Measurements from ENCODE around the gene TANK. TPM values are rescaled to one million over a fixed set of nuclear protein-coding genes. Genes with fewer than 3 reads are reported as not detected.

The TANK gene
- total and polyA plus RNA-seq, 2 donors, result 50.4 to 57.7 TPM

DNA sequence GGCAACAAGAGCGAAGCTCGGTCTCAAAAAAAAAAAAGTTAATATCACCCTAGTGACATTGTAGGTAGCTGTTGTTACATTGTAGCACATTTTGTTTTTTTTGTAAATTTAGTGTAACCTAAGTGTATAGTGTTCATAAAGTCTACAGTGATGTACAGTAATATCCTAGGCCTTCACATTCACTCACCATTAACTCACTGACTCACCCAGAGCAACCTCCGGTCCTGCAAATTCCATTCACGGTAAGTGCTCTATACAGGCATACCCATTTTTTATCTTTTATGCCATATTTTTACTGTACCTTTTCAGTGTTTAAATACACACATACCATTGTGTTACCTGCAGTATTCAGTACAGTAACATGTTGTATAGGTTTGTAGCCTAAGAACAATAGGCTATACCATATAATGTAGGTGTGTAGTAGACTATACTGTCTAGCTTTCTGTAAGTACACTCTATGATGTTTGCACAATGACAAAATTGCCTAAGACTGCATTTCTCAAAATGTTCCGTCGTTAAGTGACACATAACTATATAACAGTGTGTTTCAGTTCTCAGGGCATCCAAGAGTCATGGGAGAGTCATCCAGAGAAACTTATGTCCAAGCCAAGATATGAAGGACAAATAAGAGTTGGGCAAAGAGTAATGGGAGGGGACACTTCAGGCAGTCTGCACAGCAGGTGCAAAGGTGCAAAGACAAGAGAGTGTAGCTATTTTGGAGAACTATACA, 68.4 kb downstream of the TANK start:
- 97% methylated on average over 6 of the region's 6 CpGs for WGBS
- Histone ChIP-seq H3K4me3 (ENCODE audit: low read length in 2 of 2) (no peak overlapping the region), H3K27me3 (ENCODE audit: control insufficient read depth in 2 of 2, insufficient read depth in 1 of 2, low read length in 1 of 2) (no peaks in the 10 kb centered on the region), H3K27ac (ENCODE audit: low read depth in 1 of 2, low read length in 1 of 2) (no peak overlapping the region), H3K9me3 (ENCODE audit: control insufficient read depth in 2 of 2, insufficient read depth in 1 of 2, low read length in 1 of 2) (no peaks in the 10 kb centered on the region), H3K36me3 (ENCODE audit: control insufficient read depth in 2 of 2, insufficient read depth in 2 of 2, low read length in 1 of 2) (peaks cover 6 to 41% of the 10 kb centered on the region in 2 donors), H3K4me1 (ENCODE audit: control insufficient read depth in 2 of 2, insufficient read depth in 2 of 2, low read length in 2 of 2) (no peaks in the 10 kb centered on the region)
- no peak for DNase-seq (ENCODE audit: low read depth in 6 of 9, low spot score in 9 of 9)

DNA sequence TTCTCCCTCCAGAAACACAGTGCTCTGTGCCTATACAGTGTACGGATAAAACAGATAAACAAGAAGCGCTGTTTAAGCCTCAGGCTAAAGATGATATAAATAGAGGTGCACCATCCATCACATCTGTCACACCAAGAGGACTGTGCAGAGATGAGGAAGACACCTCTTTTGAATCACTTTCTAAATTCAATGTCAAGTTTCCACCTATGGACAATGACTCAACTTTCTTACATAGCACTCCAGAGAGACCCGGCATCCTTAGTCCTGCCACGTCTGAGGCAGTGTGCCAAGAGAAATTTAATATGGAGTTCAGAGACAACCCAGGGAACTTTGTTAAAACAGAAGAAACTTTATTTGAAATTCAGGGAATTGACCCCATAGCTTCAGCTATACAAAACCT, 70.7 kb downstream of the TANK start:
- Histone ChIP-seq H3K36me3 (ENCODE audit: control insufficient read depth in 2 of 2, insufficient read depth in 2 of 2, low read length in 1 of 2) (peaks cover 9 to 32% of the 10 kb centered on the region in 2 donors), H3K4me3 (ENCODE audit: low read length in 2 of 2) (no peak overlapping the region), H3K4me1 (ENCODE audit: control insufficient read depth in 2 of 2, insufficient read depth in 2 of 2, low read length in 2 of 2) (no peaks in the 10 kb centered on the region), H3K27me3 (ENCODE audit: control insufficient read depth in 2 of 2, insufficient read depth in 1 of 2, low read length in 1 of 2) (no peaks in the 10 kb centered on the region), H3K27ac (ENCODE audit: low read depth in 1 of 2, low read length in 1 of 2) (no peak overlapping the region), H3K9me3 (ENCODE audit: control insufficient read depth in 2 of 2, insufficient read depth in 1 of 2, low read length in 1 of 2) (no peaks in the 10 kb centered on the region)
- DNase-seq (ENCODE audit: low read depth in 6 of 9, low spot score in 9 of 9), result no peak
- 95% methylated on average over 4 of the region's 4 CpGs for WGBS

DNA sequence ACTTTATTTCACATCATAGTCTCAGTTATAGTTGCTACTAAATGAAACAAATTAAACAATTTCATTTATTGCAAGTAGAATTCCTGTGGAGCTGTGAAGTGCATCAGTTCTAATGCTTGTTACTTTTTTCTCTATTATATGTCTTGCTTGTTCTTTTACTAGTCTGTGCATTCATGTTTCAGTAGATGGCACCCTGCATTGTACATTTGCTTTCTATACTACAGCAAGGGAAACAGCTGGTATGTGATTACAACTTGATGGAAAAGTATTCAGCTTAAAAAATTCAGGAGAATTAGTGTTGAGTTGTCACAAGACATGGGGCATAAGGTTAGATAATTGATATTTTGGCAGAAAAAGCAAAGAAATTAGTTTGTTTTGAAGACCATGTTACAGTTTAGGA, 72.3 kb downstream of the TANK start:
- no peak overlapping the region for H3K4me3 ChIP-seq (ENCODE audit: low read length in 2 of 2)
- H3K27me3 ChIP-seq (ENCODE audit: control insufficient read depth in 2 of 2, insufficient read depth in 1 of 2, low read length in 1 of 2), result peaks cover 0 to 4% of the 10 kb centered on the region in 2 donors
- no peak for DNase-seq (ENCODE audit: low read depth in 6 of 9, low spot score in 9 of 9)
- peaks cover 3 to 7% of the 10 kb centered on the region in 2 donors for H3K4me1 ChIP-seq (ENCODE audit: control insufficient read depth in 2 of 2, insufficient read depth in 2 of 2, low read length in 2 of 2)
- H3K36me3 ChIP-seq (ENCODE audit: control insufficient read depth in 2 of 2, insufficient read depth in 2 of 2, low read length in 1 of 2), result peaks cover 9 to 31% of the 10 kb centered on the region in 2 donors
- H3K27ac ChIP-seq (ENCODE audit: low read depth in 1 of 2, low read length in 1 of 2), result no peak overlapping the region
- H3K9me3 ChIP-seq (ENCODE audit: control insufficient read depth in 2 of 2, insufficient read depth in 1 of 2, low read length in 1 of 2), result peaks cover 0 to 4% of the 10 kb centered on the region in 2 donors

DNA sequence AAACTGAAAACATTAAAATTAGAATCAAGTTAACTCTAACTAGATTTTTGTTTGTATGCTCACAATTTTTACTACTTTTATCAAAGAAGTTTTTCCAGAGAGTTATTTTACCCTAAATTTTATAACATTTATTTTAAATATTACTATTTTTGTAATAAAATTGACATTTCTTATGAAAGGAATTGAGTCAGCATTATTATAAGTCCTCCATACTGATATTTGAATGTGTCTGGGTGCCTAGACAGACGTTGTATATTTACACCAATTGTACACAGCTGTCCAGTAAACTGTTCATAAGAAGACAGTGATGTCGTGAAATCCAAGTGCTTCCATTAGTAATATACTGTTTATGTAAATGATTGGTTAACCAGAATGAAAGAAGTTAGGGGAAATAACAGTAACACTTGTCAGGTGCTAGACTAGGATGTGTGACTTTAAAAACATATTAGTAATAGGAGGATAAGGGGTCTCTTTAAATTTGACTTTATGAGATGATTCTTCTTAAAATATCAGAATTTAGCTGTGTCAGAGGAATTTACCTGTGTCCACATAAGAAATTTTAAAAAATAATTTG, 73.7 kb downstream of the TANK start:
- DNase-seq (ENCODE audit: low read depth in 6 of 9, low spot score in 9 of 9), result no peak
- H3K4me1 ChIP-seq (ENCODE audit: control insufficient read depth in 2 of 2, insufficient read depth in 2 of 2, low read length in 2 of 2), result peaks cover 7 to 17% of the 10 kb centered on the region in 2 donors
- WGBS, result 95% methylated on average over 2 of the region's 2 CpGs

DNA sequence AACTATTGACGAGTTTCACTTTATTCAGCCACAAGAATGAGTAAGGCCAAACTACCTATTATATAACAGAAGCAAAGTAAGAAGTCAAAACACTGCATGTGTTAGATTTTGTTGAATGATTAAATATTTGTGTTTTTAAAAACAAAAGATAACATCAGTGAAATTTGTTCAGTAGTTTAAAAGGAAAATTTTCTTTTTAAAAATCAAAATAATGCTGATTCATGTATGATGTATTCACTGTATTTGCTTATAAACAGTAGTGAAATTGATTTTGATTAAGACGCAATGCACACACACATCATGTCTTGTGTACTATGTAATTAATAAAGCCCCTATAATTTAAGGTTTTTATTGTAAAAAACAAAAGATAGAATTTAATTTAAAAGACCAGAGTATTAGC, 74.4 kb downstream of the TANK start:
- DNase-seq (ENCODE audit: low read depth in 6 of 9, low spot score in 9 of 9), result no peak
- H3K4me3 ChIP-seq (ENCODE audit: low read length in 2 of 2), result no peak overlapping the region
- H3K9me3 ChIP-seq (ENCODE audit: control insufficient read depth in 2 of 2, insufficient read depth in 1 of 2, low read length in 1 of 2), result peaks cover 0 to 4% of the 10 kb centered on the region in 2 donors
- WGBS, result 98% methylated on average over 2 of the region's 2 CpGs
- peaks cover 0 to 18% of the 10 kb centered on the region in 2 donors for H3K27me3 ChIP-seq (ENCODE audit: control insufficient read depth in 2 of 2, insufficient read depth in 1 of 2, low read length in 1 of 2)
- H3K27ac ChIP-seq (ENCODE audit: low read depth in 1 of 2, low read length in 1 of 2), result no peak overlapping the region
- H3K36me3 ChIP-seq (ENCODE audit: control insufficient read depth in 2 of 2, insufficient read depth in 2 of 2, low read length in 1 of 2), result peaks cover 9 to 15% of the 10 kb centered on the region in 2 donors
- H3K4me1 ChIP-seq (ENCODE audit: control insufficient read depth in 2 of 2, insufficient read depth in 2 of 2, low read length in 2 of 2), result peaks cover 7 to 17% of the 10 kb centered on the region in 2 donors

More for the DNA sequence above, 73.7 kb downstream of the TANK start:
- peaks cover 9 to 18% of the 10 kb centered on the region in 2 donors for H3K36me3 ChIP-seq (ENCODE audit: control insufficient read depth in 2 of 2, insufficient read depth in 2 of 2, low read length in 1 of 2)
- H3K4me3 ChIP-seq (ENCODE audit: low read length in 2 of 2), result no peak overlapping the region
- H3K27me3 ChIP-seq (ENCODE audit: control insufficient read depth in 2 of 2, insufficient read depth in 1 of 2, low read length in 1 of 2), result peaks cover 0 to 16% of the 10 kb centered on the region in 2 donors
- peaks cover 0 to 4% of the 10 kb centered on the region in 2 donors for H3K9me3 ChIP-seq (ENCODE audit: control insufficient read depth in 2 of 2, insufficient read depth in 1 of 2, low read length in 1 of 2)
- no peak overlapping the region for H3K27ac ChIP-seq (ENCODE audit: low read depth in 1 of 2, low read length in 1 of 2)

DNA sequence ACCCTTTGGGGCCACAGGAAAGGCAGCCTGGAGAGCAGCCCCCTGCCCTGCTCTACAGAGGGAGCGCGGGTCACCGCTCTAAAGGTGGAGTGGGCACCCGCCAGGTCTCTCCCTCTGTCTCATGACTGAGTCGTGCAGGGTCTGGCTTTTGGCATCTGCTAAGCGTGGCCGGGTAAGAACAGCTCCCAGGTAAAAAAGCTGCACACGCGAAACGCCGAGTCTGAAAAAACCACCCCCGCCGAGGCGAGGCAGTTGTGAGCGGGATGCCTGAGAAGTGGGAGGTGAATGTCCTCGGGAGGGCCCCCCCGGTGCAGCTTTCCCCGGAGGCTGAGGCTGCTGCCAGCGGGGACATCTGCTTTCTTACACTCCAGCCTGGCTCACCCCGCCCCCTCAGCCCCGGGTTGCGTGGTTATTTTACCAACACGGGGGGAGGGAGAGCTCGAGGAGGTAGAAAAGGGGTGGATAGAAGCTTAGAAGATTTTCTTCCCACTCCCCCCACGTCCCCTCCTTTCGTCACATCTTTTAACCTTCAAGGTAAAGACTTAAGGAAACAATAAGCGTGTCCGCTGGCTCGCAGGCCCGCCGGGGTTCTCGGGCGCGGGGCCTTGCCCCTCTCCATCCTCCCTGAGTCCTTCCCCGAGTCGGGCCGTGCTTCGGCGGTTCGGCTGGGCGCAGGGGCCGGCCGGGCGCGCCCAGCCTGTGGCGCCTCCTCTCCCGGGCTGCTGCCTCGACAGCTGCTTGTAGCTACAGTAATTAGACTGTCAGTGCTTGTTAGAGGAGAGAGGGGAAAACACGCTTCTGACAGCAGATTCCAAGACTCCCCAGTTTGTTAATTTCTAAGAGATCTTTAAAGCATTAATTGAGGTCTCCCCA, 77.4 kb downstream of the TANK start:
- WGBS, result 12% methylated on average over 49 of the region's 49 CpGs
- DNase-seq (ENCODE audit: low read depth in 6 of 9, low spot score in 9 of 9), result peak in 3 of 9 donors; percentile 23 to 51 (median 28)
- Histone ChIP-seq H3K9me3 (ENCODE audit: control insufficient read depth in 2 of 2, insufficient read depth in 1 of 2, low read length in 1 of 2) (peaks cover 0 to 4% of the 10 kb centered on the region in 2 donors), H3K4me3 (ENCODE audit: low read length in 2 of 2) (peak overlapping the region; percentile 45 to 52), H3K36me3 (ENCODE audit: control insufficient read depth in 2 of 2, insufficient read depth in 2 of 2, low read length in 1 of 2) (peaks cover 0 to 3% of the 10 kb centered on the region in 2 donors), H3K4me1 (ENCODE audit: control insufficient read depth in 2 of 2, insufficient read depth in 2 of 2, low read length in 2 of 2) (peaks cover 7 to 18% of the 10 kb centered on the region in 2 donors), H3K27ac (ENCODE audit: low read depth in 1 of 2, low read length in 1 of 2) (peak overlapping the region in 1 of 2 donors; percentile 46), H3K27me3 (ENCODE audit: control insufficient read depth in 2 of 2, insufficient read depth in 1 of 2, low read length in 1 of 2) (peaks cover 0 to 18% of the 10 kb centered on the region in 2 donors)

DNA sequence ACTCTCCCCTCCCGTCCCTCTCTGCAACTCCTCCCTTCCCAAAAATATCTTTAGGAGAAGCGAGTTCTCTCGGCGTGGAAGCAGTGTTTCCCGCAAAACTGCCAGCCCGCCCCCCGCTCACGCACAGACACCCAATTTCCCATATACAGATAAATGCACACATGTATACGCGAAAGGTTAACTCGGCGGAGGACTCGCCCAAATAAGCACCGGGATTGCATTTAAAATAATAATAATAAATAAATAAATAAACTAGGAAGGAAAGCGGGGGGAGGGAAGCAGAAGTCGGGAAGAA, 78.0 kb downstream of the TANK start:
- WGBS, result 2% methylated on average over 16 of the region's 16 CpGs
- H3K27ac ChIP-seq (ENCODE audit: low read depth in 1 of 2, low read length in 1 of 2), result no peak overlapping the region

DNA sequence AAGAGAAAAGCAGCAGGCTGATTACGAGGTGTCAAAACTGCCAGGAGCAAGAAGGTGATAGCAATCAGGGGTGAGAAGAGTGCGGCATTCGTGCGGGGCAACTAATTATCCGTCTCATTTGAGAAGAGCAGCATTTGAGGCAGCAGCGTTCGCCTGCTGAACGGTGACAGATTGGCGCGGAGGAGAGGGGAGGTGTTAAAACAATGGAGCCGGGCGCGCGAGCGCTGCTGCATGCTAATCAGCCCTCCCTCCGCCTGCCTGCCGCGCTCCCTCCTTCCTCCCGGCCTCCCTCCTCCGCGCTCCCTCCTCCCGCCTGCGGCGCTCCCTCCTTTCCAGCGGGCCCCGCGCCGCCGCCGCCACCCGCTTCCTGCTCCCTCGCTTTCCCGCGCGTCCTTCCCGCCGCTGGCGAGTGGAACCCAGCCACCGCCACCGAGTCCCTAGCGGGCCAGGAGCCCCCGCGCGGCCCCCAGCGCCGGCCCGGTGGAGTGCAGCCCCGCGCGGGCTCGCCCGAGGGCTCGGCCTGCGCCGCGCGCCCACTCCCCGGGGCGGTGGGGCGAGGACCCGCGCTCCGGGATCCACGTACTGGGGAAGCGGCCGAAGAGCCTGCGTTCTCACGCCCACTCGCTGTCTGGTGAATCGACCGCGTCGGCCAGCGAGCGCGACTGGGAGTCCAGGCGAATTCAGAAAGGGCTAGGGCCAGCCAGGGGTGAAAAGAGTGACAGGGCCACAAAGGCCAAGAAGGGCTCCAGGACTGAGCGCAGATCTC, 78.5 kb downstream of the TANK start:
- H3K27ac ChIP-seq (ENCODE audit: low read depth in 1 of 2, low read length in 1 of 2), result peak overlapping the region in 1 of 2 donors; percentile 26
- WGBS, result 6% methylated on average over 78 of the region's 78 CpGs
- peaks cover 0 to 18% of the 10 kb centered on the region in 2 donors for H3K27me3 ChIP-seq (ENCODE audit: control insufficient read depth in 2 of 2, insufficient read depth in 1 of 2, low read length in 1 of 2)
- peak in 3 of 9 donors; percentile 45 to 68 (median 48) for DNase-seq (ENCODE audit: low read depth in 6 of 9, low spot score in 9 of 9)
- H3K9me3 ChIP-seq (ENCODE audit: control insufficient read depth in 2 of 2, insufficient read depth in 1 of 2, low read length in 1 of 2), result peaks cover 0 to 4% of the 10 kb centered on the region in 2 donors
- peaks cover 0 to 3% of the 10 kb centered on the region in 2 donors for H3K36me3 ChIP-seq (ENCODE audit: control insufficient read depth in 2 of 2, insufficient read depth in 2 of 2, low read length in 1 of 2)
- peaks cover 8 to 29% of the 10 kb centered on the region in 2 donors for H3K4me1 ChIP-seq (ENCODE audit: control insufficient read depth in 2 of 2, insufficient read depth in 2 of 2, low read length in 2 of 2)
- H3K4me3 ChIP-seq (ENCODE audit: low read length in 2 of 2), result peak overlapping the region; percentile 45 to 52

More for the DNA sequence above, 78.0 kb downstream of the TANK start:
- H3K9me3 ChIP-seq (ENCODE audit: control insufficient read depth in 2 of 2, insufficient read depth in 1 of 2, low read length in 1 of 2), result peaks cover 0 to 4% of the 10 kb centered on the region in 2 donors
- H3K27me3 ChIP-seq (ENCODE audit: control insufficient read depth in 2 of 2, insufficient read depth in 1 of 2, low read length in 1 of 2), result peaks cover 0 to 18% of the 10 kb centered on the region in 2 donors
- no peak for DNase-seq (ENCODE audit: low read depth in 6 of 9, low spot score in 9 of 9)
- peak overlapping the region; percentile 45 to 52 for H3K4me3 ChIP-seq (ENCODE audit: low read length in 2 of 2)
- H3K4me1 ChIP-seq (ENCODE audit: control insufficient read depth in 2 of 2, insufficient read depth in 2 of 2, low read length in 2 of 2), result peaks cover 7 to 23% of the 10 kb centered on the region in 2 donors
- H3K36me3 ChIP-seq (ENCODE audit: control insufficient read depth in 2 of 2, insufficient read depth in 2 of 2, low read length in 1 of 2), result peaks cover 0 to 3% of the 10 kb centered on the region in 2 donors
